Natural killer cell (primary cell): ENCODE measurements around the gene BTBD16. TPM values are rescaled to one million over a fixed set of nuclear protein-coding genes. Genes with fewer than 3 reads are reported as not detected.

Experiments
- ATAC-seq, 3 donors: fragments of 150-1000 bp in 2 of 3; fragments of 200-7000 bp in 1 of 3; cut with Tn5 transposase; 1 replicate in 1 of 3; 2 replicates in 2 of 3; pipeline ENCODE4 v1.10.0; 2021; ENCODE audit warnings: mild to moderate bottlenecking in 2 of 3, moderate library complexity in 2 of 3
- DNase-seq, 2 donors: peaks; one replicate each; pipeline versions ENCODE4 v3.0.0 to v3.0.0-alpha.2; 2013 to 2021; ENCODE audit warnings: mixed read lengths in 1 of 2
- H3K27ac ChIP-seq: one replicate; pipeline ENCODE4 v1.5.1; 2013; ENCODE audit warnings: mild to moderate bottlenecking, low read length
- H3K27me3 ChIP-seq: one replicate; pipeline ENCODE4 v1.6.1; 2013; ENCODE audit warnings: low read length; ENCODE audit not compliant: control insufficient read depth, insufficient read depth
- H3K36me3 ChIP-seq: one replicate; pipeline ENCODE4 v1.6.1; 2013; ENCODE audit warnings: low read length; ENCODE audit not compliant: control insufficient read depth, insufficient read depth
- H3K4me1 ChIP-seq: one replicate; pipeline ENCODE4 v1.6.1; 2013; ENCODE audit warnings: low read length; ENCODE audit not compliant: control insufficient read depth, insufficient read depth
- H3K4me3 ChIP-seq: one replicate; pipeline ENCODE4 v1.5.1; 2013; ENCODE audit warnings: low read length
- H3K9me3 ChIP-seq: one replicate; pipeline ENCODE4 v1.6.1; 2013; ENCODE audit warnings: low read length; ENCODE audit not compliant: control insufficient read depth, insufficient read depth
- H3K27ac Mint-ChIP-seq, 2 donors: one replicate each; pipeline ENCODE4 v1.8.0; 2022; ENCODE audit warnings: mild to moderate bottlenecking in 2 of 2, mixed read lengths in 2 of 2, moderate library complexity in 1 of 2
- H3K27me3 Mint-ChIP-seq, 2 donors: one replicate each; pipeline ENCODE4 v1.8.0; 2022; ENCODE audit warnings: low read depth in 2 of 2, mixed read lengths in 2 of 2
- H3K36me3 Mint-ChIP-seq: one replicate; pipeline ENCODE4 v1.8.0; 2022; ENCODE audit warnings: mixed read lengths
- H3K4me1 Mint-ChIP-seq, 2 donors: one replicate each; pipeline ENCODE4 v1.8.0; 2022; ENCODE audit warnings: mixed read lengths in 2 of 2
- H3K4me3 Mint-ChIP-seq: one replicate; pipeline ENCODE4 v1.8.0; 2022; ENCODE audit warnings: mild to moderate bottlenecking, moderate library complexity, mixed read lengths
- H3K9me3 Mint-ChIP-seq, 2 donors: one replicate each; pipeline ENCODE4 v1.8.0; 2022; ENCODE audit warnings: mixed read lengths in 2 of 2
- WGBS: methylation state at CpG from one replicate; pipeline ENCODE4 v1.1.7; 2013; ENCODE audit warnings: missing lambda C conversion rate; ENCODE audit not compliant: insufficient coverage; 5-methylcytosine and 5-hydroxymethylcytosine counted together
- intact Hi-C: fragments of 100-400 bp; cut with micrococcal nuclease; formaldehyde crosslinking; loops from one replicate; pipeline ENCODE4 v1.14.2; 2022
- total RNA-seq, 4 donors: library from RNA; stranded (reverse); fragments of 120-200 nt in 1 of 4; gene quantifications; one replicate each; pipeline versions ENCODE4 v1.2.3 to v1.2.4, GENCODE V29; 2013 to 2022
- TF ChIP-seq, protein P1 (sequence below): fragments of 200-600 bp; IDR thresholded peaks from one replicate; pipeline ENCODE4 v1.8.0; 2022; ENCODE audit warnings: antibody characterized with exemption

Gene BTBD16
- total RNA-seq, 3 donors from 2014 or later (not counting 1 experiment from before 2014, with no cell fraction given), result not detected

- no peak overlapping the region for H3K27ac Mint-ChIP-seq
- H3K27me3 ChIP-seq, result no peaks in the 10 kb centered on the region
- H3K9me3 ChIP-seq, result no peaks in the 10 kb centered on the region
- H3K27ac ChIP-seq, result no peak overlapping the region
- TF ChIP-seq, protein P1, sequence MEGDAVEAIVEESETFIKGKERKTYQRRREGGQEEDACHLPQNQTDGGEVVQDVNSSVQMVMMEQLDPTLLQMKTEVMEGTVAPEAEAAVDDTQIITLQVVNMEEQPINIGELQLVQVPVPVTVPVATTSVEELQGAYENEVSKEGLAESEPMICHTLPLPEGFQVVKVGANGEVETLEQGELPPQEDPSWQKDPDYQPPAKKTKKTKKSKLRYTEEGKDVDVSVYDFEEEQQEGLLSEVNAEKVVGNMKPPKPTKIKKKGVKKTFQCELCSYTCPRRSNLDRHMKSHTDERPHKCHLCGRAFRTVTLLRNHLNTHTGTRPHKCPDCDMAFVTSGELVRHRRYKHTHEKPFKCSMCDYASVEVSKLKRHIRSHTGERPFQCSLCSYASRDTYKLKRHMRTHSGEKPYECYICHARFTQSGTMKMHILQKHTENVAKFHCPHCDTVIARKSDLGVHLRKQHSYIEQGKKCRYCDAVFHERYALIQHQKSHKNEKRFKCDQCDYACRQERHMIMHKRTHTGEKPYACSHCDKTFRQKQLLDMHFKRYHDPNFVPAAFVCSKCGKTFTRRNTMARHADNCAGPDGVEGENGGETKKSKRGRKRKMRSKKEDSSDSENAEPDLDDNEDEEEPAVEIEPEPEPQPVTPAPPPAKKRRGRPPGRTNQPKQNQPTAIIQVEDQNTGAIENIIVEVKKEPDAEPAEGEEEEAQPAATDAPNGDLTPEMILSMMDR, result no peak
- no peaks in the 10 kb centered on the region for H3K4me1 ChIP-seq
- H3K4me3 ChIP-seq, result no peak overlapping the region
- H3K9me3 Mint-ChIP-seq, result no peaks in the 10 kb centered on the region
- no peaks in the 10 kb centered on the region for H3K36me3 ChIP-seq
- intact Hi-C loops, result no loop called here
- H3K4me1 Mint-ChIP-seq, result no peaks in the 10 kb centered on the region
- DNase-seq, result no peak
- H3K4me3 Mint-ChIP-seq, result no peak overlapping the region
- WGBS, result 78% methylated on average over 5 of the region's 5 CpGs
- peaks cover 23 to 25% of the 10 kb centered on the region in 2 donors for H3K27me3 Mint-ChIP-seq
- no peaks in the 10 kb centered on the region for H3K36me3 Mint-ChIP-seq
- ATAC-seq, result no peak
Measured at GRCh38 chr10:122311051-122311410, 39.9 kb downstream of the BTBD16 start.

DNA sequence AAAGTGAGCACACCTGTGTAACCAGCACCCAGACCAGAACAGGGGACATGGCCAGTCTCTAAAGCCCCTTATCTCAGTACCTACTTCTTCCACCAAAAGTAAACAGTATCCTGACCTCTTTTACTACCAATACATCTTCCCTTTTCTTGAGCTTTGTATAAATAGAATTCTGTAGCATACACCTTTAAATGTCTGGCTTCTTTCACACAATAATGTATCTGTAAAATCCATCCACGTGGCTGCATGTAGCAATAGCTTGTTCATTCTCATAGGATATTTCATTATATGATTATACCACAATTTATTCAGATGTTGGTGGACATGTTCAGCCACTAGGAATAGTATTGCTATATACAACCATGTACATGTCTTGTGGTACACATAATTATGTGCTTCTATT is 40.6 kb downstream of the BTBD16 start:
- H3K36me3 ChIP-seq, result no peaks in the 10 kb centered on the region
- H3K9me3 ChIP-seq, result no peaks in the 10 kb centered on the region
- no peak overlapping the region for H3K4me3 ChIP-seq
- H3K27me3 Mint-ChIP-seq, result peaks cover 23 to 25% of the 10 kb centered on the region in 2 donors
- no peak overlapping the region for H3K27ac Mint-ChIP-seq
- no peaks in the 10 kb centered on the region for H3K9me3 Mint-ChIP-seq
- TF ChIP-seq, protein P1, result no peak
- no CpG with 5 or more reads among the region's 1 CpG for WGBS
- H3K36me3 Mint-ChIP-seq, result no peaks in the 10 kb centered on the region
- no peak overlapping the region for H3K4me3 Mint-ChIP-seq
- no peak for DNase-seq
- no peaks in the 10 kb centered on the region for H3K4me1 Mint-ChIP-seq
- no peaks in the 10 kb centered on the region for H3K4me1 ChIP-seq
- no peak for ATAC-seq
- no peak overlapping the region for H3K27ac ChIP-seq
- peaks cover 4% of the 10 kb centered on the region for H3K27me3 ChIP-seq
- intact Hi-C loops, result no loop called here

DNA sequence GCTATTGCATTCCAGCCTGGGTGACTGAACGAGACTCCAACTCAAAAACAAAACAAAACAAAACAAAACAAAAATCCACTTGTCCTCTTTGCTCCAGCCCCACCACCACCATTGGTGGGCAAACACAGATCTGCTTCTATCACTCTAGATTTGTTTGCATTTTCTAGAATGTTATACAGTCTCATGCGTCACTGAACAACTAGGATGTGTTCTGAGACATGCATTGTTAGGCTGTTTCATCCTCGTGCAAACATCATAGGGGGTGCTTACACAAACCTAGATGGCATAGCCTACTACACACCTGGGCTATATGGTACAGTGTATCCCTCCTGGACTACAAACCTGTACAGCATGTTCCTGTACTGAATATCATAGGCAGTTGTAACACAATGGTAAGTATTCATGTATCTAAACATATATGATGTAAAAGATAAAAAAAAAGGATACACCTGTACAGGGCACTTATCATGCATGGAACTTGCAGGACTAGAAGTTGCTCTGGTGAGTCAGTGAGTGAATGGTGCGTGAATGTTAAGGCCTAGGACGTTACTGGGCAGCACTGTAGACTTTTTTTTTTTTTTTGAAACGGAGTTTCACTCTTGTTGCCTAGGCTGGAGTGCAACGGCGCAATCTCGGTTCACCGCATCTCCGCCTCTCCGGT is 45.3 kb downstream of the BTBD16 start:
- Mint-ChIP-seq H3K4me1 (no peaks in the 10 kb centered on the region), H3K4me3 (no peak overlapping the region), H3K27me3 (peaks cover 22 to 28% of the 10 kb centered on the region in 2 donors), H3K9me3 (no peaks in the 10 kb centered on the region), H3K36me3 (no peaks in the 10 kb centered on the region), H3K27ac (no peak overlapping the region)
- Histone ChIP-seq H3K4me1 (no peaks in the 10 kb centered on the region), H3K4me3 (no peak overlapping the region), H3K27ac (no peak overlapping the region), H3K36me3 (no peaks in the 10 kb centered on the region), H3K9me3 (no peaks in the 10 kb centered on the region), H3K27me3 (peaks cover 4% of the 10 kb centered on the region)
- no peak for DNase-seq
- intact Hi-C loops, result no loop called here
- TF ChIP-seq, protein P1, result no peak
- WGBS, result 94% methylated on average over 12 of the region's 12 CpGs
- ATAC-seq, result no peak

DNA sequence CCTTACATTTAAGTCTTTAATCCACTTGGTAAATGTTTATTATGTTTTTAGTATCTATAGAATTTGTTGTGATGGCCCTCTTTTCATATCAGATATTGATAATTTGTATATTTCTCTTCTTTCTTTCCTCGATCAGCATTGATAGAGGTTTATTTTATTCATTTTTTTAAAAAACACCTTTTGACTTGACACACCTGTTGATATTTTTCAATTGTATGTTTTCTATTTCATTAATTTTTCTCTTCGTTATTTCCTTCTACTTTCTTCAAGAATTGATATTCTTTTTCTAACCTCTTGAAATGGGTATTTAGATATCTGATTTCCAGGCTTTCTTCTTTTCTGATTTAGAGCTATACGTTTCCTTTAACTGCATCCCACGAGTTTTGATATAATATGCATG is 50.9 kb downstream of the BTBD16 start:
- no peaks in the 10 kb centered on the region for H3K4me1 ChIP-seq
- no peak overlapping the region for H3K4me3 Mint-ChIP-seq
- H3K36me3 Mint-ChIP-seq, result no peaks in the 10 kb centered on the region
- no peaks in the 10 kb centered on the region for H3K9me3 Mint-ChIP-seq
- H3K4me1 Mint-ChIP-seq, result no peaks in the 10 kb centered on the region
- no peak for ATAC-seq
- H3K27me3 Mint-ChIP-seq, result peaks cover 32 to 55% of the 10 kb centered on the region in 2 donors
- H3K36me3 ChIP-seq, result no peaks in the 10 kb centered on the region
- no peak overlapping the region for H3K27ac ChIP-seq
- no peaks in the 10 kb centered on the region for H3K27me3 ChIP-seq
- intact Hi-C loops, result no loop called here
- H3K4me3 ChIP-seq, result no peak overlapping the region
- no peak overlapping the region for H3K27ac Mint-ChIP-seq
- TF ChIP-seq, protein P1, result no peak
- WGBS, result 83% methylated on average over 2 of the region's 4 CpGs
- no peak for DNase-seq
- H3K9me3 ChIP-seq, result no peaks in the 10 kb centered on the region
